Measurements from ENCODE around the gene RAB11FIP4. TPM values are rescaled to one million over a fixed set of nuclear protein-coding genes. Genes with fewer than 3 reads are reported as not detected.

RAB11FIP4 gene
- total RNA-seq, 1 experiment from 2014 or later: 15.1 TPM

- ATAC-seq (no peak), DNase-seq (ENCODE audit: low read depth, low spot score) (no peak)
- Histone ChIP-seq H3K4me2 (ENCODE audit: low read length) (no peak overlapping the region), H3K79me2 (ENCODE audit: insufficient read depth, low read length) (no peaks in the 10 kb centered on the region), H3K4me3 (replicated peaks in 1 of 2; ENCODE audit: low read depth in 1 of 2, low read length in 2 of 2) (no peak overlapping the region), H3K9ac (ENCODE audit: low read length) (no peak overlapping the region), H3K9me2 (ENCODE audit: insufficient read depth) (no peaks in the 10 kb centered on the region), H3K27ac (ENCODE audit: low read depth, low read length) (no peak overlapping the region), H2AFZ (ENCODE audit: low read depth, low read length, poor library complexity, severe bottlenecking) (no peak overlapping the region), H3K9me3 (ENCODE audit: control insufficient read depth in 1 of 2, insufficient read depth in 1 of 2, low read depth in 1 of 2, low read length in 2 of 2) (no peaks in the 10 kb centered on the region), H3K4me1 (ENCODE audit: control insufficient read depth in 1 of 2, insufficient read depth in 2 of 2, low read length in 2 of 2) (peaks cover 0 to 5% of the 10 kb centered on the region in 2 experiments; a peak in 2 of 4 replicates), H3K36me3 (ENCODE audit: control insufficient read depth in 1 of 2, insufficient read depth in 2 of 2, low read length in 2 of 2) (no peaks in the 10 kb centered on the region), H3K27me3 (ENCODE audit: insufficient read depth, low read length) (no peaks in the 10 kb centered on the region), H4K20me1 (ENCODE audit: insufficient read depth) (no peaks in the 10 kb centered on the region)
- CTCF ChIA-PET: no interaction called here
- RAD21 ChIA-PET (ENCODE audit: low non-redundant PET in 1 of 2, low total read pairs in 2 of 2, uncharacterized antibody in 2 of 2, unreplicated experiment in 2 of 2): no interaction called here
- intact Hi-C loops (cut with micrococcal nuclease): no loop called here
- POLR2A ChIA-PET: no interaction called here
- TF ChIP-seq POLR2A (IDR thresholded peaks at IDR 0.05; ENCODE audit: borderline replicate concordance, extremely low read depth, insufficient read depth, insufficient read length): no peak
- no peak for TF ChIP-seq CTCF (IDR thresholded peaks at IDR 0.05 in 2 of 3, conservative IDR thresholded peaks at IDR 0.05 in 1 of 3; ENCODE audit: borderline replicate concordance in 1 of 3, insufficient read depth in 1 of 3, low read depth in 2 of 3, low read length in 2 of 3)
- no peak for TF ChIP-seq EZH2 (IDR thresholded peaks at IDR 0.05)
- no peak for TF ChIP-seq ATF3 (IDR thresholded peaks at IDR 0.05)
- TF ChIP-seq EGR1 (IDR thresholded peaks at IDR 0.05; ENCODE audit: low read depth): no peak
- TF ChIP-seq TCF7L2 (IDR thresholded peaks at IDR 0.05; ENCODE audit: borderline replicate concordance, extremely low read depth, insufficient read depth, insufficient read length): no peak
- no peak for TF ChIP-seq ZFX (IDR thresholded peaks at IDR 0.05)
- TF ChIP-seq, protein P1, sequence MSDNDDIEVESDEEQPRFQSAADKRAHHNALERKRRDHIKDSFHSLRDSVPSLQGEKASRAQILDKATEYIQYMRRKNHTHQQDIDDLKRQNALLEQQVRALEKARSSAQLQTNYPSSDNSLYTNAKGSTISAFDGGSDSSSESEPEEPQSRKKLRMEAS (IDR thresholded peaks at IDR 0.05): no peak
- TF ChIP-seq CBX3 (IDR thresholded peaks at IDR 0.05; ENCODE audit: low read depth): no peak
- TF ChIP-seq FOSL1 (IDR thresholded peaks at IDR 0.05; ENCODE audit: low read depth): no peak
- TF ChIP-seq JUND (IDR thresholded peaks at IDR 0.05): no peak
- no TSS peak for BruUV-seq (replicated peaks)
Measured at GRCh38 chr17:31564883-31565301, 173.4 kb downstream of the RAB11FIP4 start.

All from HCT116 (cell line).